DND-41 (cell line): ENCODE results near the gene TLX3.
"Not testable (repeated sequence)": the region's sequence is repeated elsewhere in the genome, so short reads cannot be mapped to it uniquely, and the experiment has no call there.

Experiments used
- ATAC-seq: fragments of 200-7000 bp; cut with Tn5 transposase; 3 replicates; pipeline ENCODE4 v1.9.1; 2021; ENCODE audit warnings: low read depth; ENCODE audit not compliant: insufficient read depth
- DNase-seq: peaks from one replicate; pipeline ENCODE4 v3.0.0-alpha.2; 2020
- H2AFZ ChIP-seq: 2 replicates; pipeline ENCODE4 v1.6.0; 2012; ENCODE audit warnings: low read depth, low read length
- H3K27ac ChIP-seq: 2 replicates; pipeline ENCODE4 v1.5.1; 2012; ENCODE audit warnings: low read length, inconsistent platforms
- H3K27me3 ChIP-seq: fragments of 200-600 bp; sonication (generic); 2 replicates; pipeline ENCODE4 v1.6.0; 2012; ENCODE audit warnings: low read length, mild to moderate bottlenecking, inconsistent platforms; ENCODE audit not compliant: insufficient read depth, poor library complexity
- H3K36me3 ChIP-seq: 2 replicates; pipeline ENCODE4 v1.5.1; 2012; ENCODE audit warnings: low read length, inconsistent platforms; ENCODE audit not compliant: insufficient read depth
- H3K4me1 ChIP-seq: 2 replicates; pipeline ENCODE4 v1.5.1; 2012; ENCODE audit warnings: mild to moderate bottlenecking, low read length; ENCODE audit not compliant: insufficient read depth
- H3K4me2 ChIP-seq: 2 replicates; pipeline ENCODE4 v1.6.0; 2012; ENCODE audit warnings: mild to moderate bottlenecking, moderate library complexity, low read length, inconsistent platforms; ENCODE audit not compliant: insufficient read depth
- H3K4me3 ChIP-seq, 2 experiments: fragments of 200-600 bp in 1 of 2; shearing (Covaris generic) in 1 of 2; 2 replicates each; pipeline ENCODE4 v1.5.1; 2012 to 2016; ENCODE audit warnings: inconsistent platforms in 2 of 2, low read length in 2 of 2, mild to moderate bottlenecking in 2 of 2, low read depth in 1 of 2, moderate library complexity in 1 of 2
- H3K79me2 ChIP-seq: 2 replicates; pipeline ENCODE4 v1.6.0; 2012; ENCODE audit warnings: low read length, inconsistent platforms; ENCODE audit not compliant: insufficient read depth
- H3K9ac ChIP-seq: 2 replicates; pipeline ENCODE4 v1.6.0; 2012; ENCODE audit warnings: low read depth, mild to moderate bottlenecking, inconsistent platforms, low read length, moderate library complexity
- H3K9me3 ChIP-seq: 2 replicates; pipeline ENCODE4 v1.5.1; 2012; ENCODE audit warnings: low read length, moderate library complexity, mild to moderate bottlenecking, inconsistent platforms; ENCODE audit not compliant: insufficient read depth, severe bottlenecking
- H4K20me1 ChIP-seq: 2 replicates; pipeline ENCODE4 v1.6.0; 2012; ENCODE audit warnings: low read length; ENCODE audit not compliant: insufficient read depth
- EZH2 ChIP-seq: IDR thresholded peaks from 3 replicates; pipeline ENCODE4 v1.6.1; 2012; ENCODE audit warnings: borderline replicate concordance, low read depth, mild to moderate bottlenecking, moderate library complexity, low read length, inconsistent platforms; ENCODE audit not compliant: severe bottlenecking
- TF ChIP-seq, protein P1 (sequence below): IDR thresholded peaks from 2 replicates; pipeline ENCODE4 v1.5.1; 2012; ENCODE audit warnings: borderline replicate concordance, low read length, moderate library complexity, mild to moderate bottlenecking; ENCODE audit not compliant: poor library complexity, severe bottlenecking; ENCODE audit errors: extremely low read depth

The TLX3 gene

DNA sequence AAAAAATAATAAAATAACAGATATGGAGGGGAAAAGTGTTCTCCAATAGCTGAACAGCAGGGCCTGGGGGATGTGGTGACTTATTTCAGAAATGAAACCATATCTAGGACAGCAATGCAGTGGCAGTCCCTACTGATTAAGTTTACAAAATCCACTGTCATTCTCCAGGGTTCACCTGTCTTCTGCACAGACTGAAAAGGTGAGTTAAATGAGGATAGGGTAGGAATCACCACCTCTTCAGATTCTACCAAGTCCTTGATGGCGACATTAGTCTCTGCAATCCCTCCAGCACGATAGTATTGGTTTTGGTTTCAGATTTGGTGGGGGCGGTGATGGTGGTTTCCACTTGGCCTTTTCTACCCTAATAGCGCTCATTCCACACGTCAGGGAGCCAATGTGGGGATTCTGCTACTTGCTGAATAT, 46.3 kb downstream of the TLX3 start:
- DNase-seq (no peak), ATAC-seq (no peak)
- Histone ChIP-seq H3K4me2 (no peak overlapping the region), H3K4me3 (no peak overlapping the region), H2AFZ (no peak overlapping the region), H3K4me1 (no peaks in the 10 kb centered on the region), H3K79me2 (no peaks in the 10 kb centered on the region), H3K9ac (no peak overlapping the region), H3K9me3 (no peaks in the 10 kb centered on the region), H3K27me3 (no peaks in the 10 kb centered on the region), H4K20me1 (no peaks in the 10 kb centered on the region), H3K27ac (no peak overlapping the region), H3K36me3 (no peaks in the 10 kb centered on the region)
- TF ChIP-seq, protein P1, sequence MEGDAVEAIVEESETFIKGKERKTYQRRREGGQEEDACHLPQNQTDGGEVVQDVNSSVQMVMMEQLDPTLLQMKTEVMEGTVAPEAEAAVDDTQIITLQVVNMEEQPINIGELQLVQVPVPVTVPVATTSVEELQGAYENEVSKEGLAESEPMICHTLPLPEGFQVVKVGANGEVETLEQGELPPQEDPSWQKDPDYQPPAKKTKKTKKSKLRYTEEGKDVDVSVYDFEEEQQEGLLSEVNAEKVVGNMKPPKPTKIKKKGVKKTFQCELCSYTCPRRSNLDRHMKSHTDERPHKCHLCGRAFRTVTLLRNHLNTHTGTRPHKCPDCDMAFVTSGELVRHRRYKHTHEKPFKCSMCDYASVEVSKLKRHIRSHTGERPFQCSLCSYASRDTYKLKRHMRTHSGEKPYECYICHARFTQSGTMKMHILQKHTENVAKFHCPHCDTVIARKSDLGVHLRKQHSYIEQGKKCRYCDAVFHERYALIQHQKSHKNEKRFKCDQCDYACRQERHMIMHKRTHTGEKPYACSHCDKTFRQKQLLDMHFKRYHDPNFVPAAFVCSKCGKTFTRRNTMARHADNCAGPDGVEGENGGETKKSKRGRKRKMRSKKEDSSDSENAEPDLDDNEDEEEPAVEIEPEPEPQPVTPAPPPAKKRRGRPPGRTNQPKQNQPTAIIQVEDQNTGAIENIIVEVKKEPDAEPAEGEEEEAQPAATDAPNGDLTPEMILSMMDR, result no peak

DNA sequence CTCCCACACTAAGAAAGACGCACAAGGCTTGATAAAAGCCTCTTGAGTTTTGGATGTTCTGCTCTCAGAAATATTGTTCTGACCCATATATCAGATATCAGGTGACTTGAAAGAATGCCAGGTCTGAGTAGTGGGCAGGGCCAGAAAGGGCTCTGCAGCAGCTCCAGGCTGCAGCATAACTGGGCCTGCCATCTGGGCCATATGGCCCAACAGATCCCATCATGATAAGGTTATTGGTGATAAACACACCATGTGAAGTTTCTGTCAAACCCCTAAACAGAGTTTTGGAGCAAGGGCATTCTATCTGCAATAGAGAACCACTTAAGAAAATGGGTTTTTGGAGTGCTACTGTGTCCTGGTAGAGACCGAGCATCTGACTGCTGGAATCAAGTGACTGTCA, 48.8 kb downstream of the TLX3 start:
- DNase-seq, result no peak
- H3K9me3 ChIP-seq, result no peaks in the 10 kb centered on the region
- no peak overlapping the region for H3K9ac ChIP-seq

DNA sequence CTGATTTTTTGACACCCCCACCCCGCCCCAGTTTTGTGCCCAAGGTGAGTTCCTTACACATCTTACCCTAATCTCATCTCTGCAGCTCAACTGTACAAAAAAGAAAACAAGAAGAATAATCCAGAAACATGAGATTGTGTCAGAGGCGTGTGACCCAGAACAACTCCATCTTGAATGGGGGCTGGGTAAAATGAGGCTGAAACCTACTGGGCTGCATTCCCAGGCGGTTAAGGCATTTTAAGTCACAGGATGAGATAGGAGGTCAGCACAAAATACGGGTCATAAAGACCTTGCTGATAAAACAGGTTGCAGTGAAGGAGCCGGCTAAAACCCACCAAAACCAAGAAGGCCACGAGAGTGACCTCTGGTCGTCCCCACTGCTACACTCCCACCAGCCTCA, 52.1 kb downstream of the TLX3 start:
- ATAC-seq, H2AFZ ChIP-seq, H3K27me3 ChIP-seq, H3K9me3 ChIP-seq, H3K9ac ChIP-seq, H3K27ac ChIP-seq, H3K4me1 ChIP-seq, H4K20me1 ChIP-seq, H3K4me2 ChIP-seq, DNase-seq, H3K36me3 ChIP-seq, H3K4me3 ChIP-seq, H3K79me2 ChIP-seq: not testable (repeated sequence)

More for the DNA sequence above, 48.8 kb downstream of the TLX3 start:
- Histone ChIP-seq H3K27ac (no peak overlapping the region), H3K4me3 (no peak overlapping the region), H3K79me2 (no peaks in the 10 kb centered on the region), H2AFZ (no peak overlapping the region), H3K27me3 (no peaks in the 10 kb centered on the region), H3K36me3 (no peaks in the 10 kb centered on the region), H3K4me2 (no peak overlapping the region), H3K4me1 (no peaks in the 10 kb centered on the region), H4K20me1 (no peaks in the 10 kb centered on the region)
- ATAC-seq, result no peak
- TF ChIP-seq, protein P1, result no peak
- TF ChIP-seq EZH2, result no peak
